Measurements from ENCODE around the gene ELOA2. TPM values are rescaled to one million over a fixed set of nuclear protein-coding genes. Genes with fewer than 3 reads are reported as not detected.

ELOA2 gene
- total and polyA plus RNA-seq, 4 donors: not detected

DNA sequence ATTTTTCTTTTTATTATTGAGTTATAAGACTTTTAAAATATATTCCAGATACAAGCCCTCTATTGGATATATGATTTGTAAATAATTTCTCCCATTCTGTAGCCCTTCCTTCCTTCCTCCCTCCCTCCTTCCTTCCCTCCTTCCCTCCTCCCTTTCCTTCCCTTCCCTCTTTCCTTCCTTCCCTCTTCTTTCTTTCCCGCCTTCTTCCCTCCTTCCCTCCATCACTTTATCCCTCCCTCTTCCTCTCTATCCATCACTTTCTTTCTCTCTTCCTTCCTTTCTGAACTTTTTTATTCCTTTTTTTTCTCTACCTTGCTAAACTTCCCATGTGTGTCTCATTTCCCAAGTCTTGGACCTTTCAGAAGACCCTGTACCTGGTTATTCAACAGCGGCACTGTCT is 45.5 kb upstream of the ELOA2 start:
- no peak for DNase-seq (ENCODE audit: low spot score)
- no peaks in the 10 kb centered on the region for H3K27me3 ChIP-seq (ENCODE audit: control insufficient read depth in 4 of 4, insufficient read depth in 4 of 4, low read length in 3 of 4)
- no peak overlapping the region for H3K4me3 ChIP-seq (ENCODE audit: low read depth in 1 of 3, low read length in 3 of 3)
- H3K9ac ChIP-seq (ENCODE audit: low read depth in 1 of 2, low read length in 2 of 2): no peak overlapping the region
- no peak for TF ChIP-seq ZBTB33 (IDR thresholded peaks at IDR 0.05)
- no peak for TF ChIP-seq JUND (IDR thresholded peaks at IDR 0.05)
- no peak for TF ChIP-seq HNF4A (conservative IDR thresholded peaks at IDR 0.05)
- no peak for TF ChIP-seq FOXA1 (IDR thresholded peaks at IDR 0.05)
- TF ChIP-seq NR2F2 (IDR thresholded peaks at IDR 0.05): no peak
- no peak for TF ChIP-seq SP1 (IDR thresholded peaks at IDR 0.05)
- TF ChIP-seq YY1 (IDR thresholded peaks at IDR 0.05): no peak
- TF ChIP-seq RAD21 (IDR thresholded peaks at IDR 0.05): no peak
- no peaks in the 10 kb centered on the region for H3K9me3 ChIP-seq (ENCODE audit: control insufficient read depth in 4 of 4, low read length in 3 of 4)
- no peak overlapping the region for H3K27ac ChIP-seq (ENCODE audit: low read depth in 1 of 2, low read length in 2 of 2)
- no peaks in the 10 kb centered on the region for H3K4me1 ChIP-seq (ENCODE audit: control insufficient read depth in 4 of 4, insufficient read depth in 4 of 4, low read length in 3 of 4)
- WGBS: 99% methylated on average over 2 of the region's 2 CpGs
- H3K36me3 ChIP-seq (ENCODE audit: control insufficient read depth in 4 of 4, insufficient read depth in 3 of 4, low read depth in 1 of 4, low read length in 3 of 4): peaks cover 0 to 3% (median 0%) of the 10 kb centered on the region in 4 donors

- TF ChIP-seq ATF3 (IDR thresholded peaks at IDR 0.05): no peak
- no peak for TF ChIP-seq NR2F2 (IDR thresholded peaks at IDR 0.05)
- no peak for TF ChIP-seq YY1 (IDR thresholded peaks at IDR 0.05)
- no peak for TF ChIP-seq FOXA2 (IDR thresholded peaks at IDR 0.05)
- TF ChIP-seq HNF4G (IDR thresholded peaks at IDR 0.05): no peak
- no peak for TF ChIP-seq EGR1 (IDR thresholded peaks at IDR 0.05; ENCODE audit: low read depth in 2 of 2)
- no peak for TF ChIP-seq RAD21 (IDR thresholded peaks at IDR 0.05)
- no peak for TF ChIP-seq GABPA (IDR thresholded peaks at IDR 0.05 in 1 of 2, conservative IDR thresholded peaks at IDR 0.05 in 1 of 2)
- TF ChIP-seq, protein P1, sequence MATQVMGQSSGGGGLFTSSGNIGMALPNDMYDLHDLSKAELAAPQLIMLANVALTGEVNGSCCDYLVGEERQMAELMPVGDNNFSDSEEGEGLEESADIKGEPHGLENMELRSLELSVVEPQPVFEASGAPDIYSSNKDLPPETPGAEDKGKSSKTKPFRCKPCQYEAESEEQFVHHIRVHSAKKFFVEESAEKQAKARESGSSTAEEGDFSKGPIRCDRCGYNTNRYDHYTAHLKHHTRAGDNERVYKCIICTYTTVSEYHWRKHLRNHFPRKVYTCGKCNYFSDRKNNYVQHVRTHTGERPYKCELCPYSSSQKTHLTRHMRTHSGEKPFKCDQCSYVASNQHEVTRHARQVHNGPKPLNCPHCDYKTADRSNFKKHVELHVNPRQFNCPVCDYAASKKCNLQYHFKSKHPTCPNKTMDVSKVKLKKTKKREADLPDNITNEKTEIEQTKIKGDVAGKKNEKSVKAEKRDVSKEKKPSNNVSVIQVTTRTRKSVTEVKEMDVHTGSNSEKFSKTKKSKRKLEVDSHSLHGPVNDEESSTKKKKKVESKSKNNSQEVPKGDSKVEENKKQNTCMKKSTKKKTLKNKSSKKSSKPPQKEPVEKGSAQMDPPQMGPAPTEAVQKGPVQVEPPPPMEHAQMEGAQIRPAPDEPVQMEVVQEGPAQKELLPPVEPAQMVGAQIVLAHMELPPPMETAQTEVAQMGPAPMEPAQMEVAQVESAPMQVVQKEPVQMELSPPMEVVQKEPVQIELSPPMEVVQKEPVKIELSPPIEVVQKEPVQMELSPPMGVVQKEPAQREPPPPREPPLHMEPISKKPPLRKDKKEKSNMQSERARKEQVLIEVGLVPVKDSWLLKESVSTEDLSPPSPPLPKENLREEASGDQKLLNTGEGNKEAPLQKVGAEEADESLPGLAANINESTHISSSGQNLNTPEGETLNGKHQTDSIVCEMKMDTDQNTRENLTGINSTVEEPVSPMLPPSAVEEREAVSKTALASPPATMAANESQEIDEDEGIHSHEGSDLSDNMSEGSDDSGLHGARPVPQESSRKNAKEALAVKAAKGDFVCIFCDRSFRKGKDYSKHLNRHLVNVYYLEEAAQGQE (IDR thresholded peaks at IDR 0.05): no peak
- no peak for TF ChIP-seq FOXA1 (IDR thresholded peaks at IDR 0.05)
- no peak for TF ChIP-seq TAF1 (conservative IDR thresholded peaks at IDR 0.05)
- no peak for TF ChIP-seq RXRA (IDR thresholded peaks at IDR 0.05)
- TF ChIP-seq ZBTB33 (IDR thresholded peaks at IDR 0.05): no peak
- no peak for TF ChIP-seq JUND (IDR thresholded peaks at IDR 0.05)
- no peak for TF ChIP-seq HNF4A (conservative IDR thresholded peaks at IDR 0.05)
- no peak for TF ChIP-seq CTCF (IDR thresholded peaks at IDR 0.05; ENCODE audit: low read depth, low read length, missing input control)
- TF ChIP-seq MAX (IDR thresholded peaks at IDR 0.05): no peak
- TF ChIP-seq SP1 (IDR thresholded peaks at IDR 0.05): no peak
- no peak for DNase-seq (ENCODE audit: low spot score)
- Histone ChIP-seq H3K27me3 (ENCODE audit: control insufficient read depth in 4 of 4, insufficient read depth in 4 of 4, low read length in 3 of 4) (no peaks in the 10 kb centered on the region), H3K9ac (ENCODE audit: low read depth in 1 of 2, low read length in 2 of 2) (no peak overlapping the region), H3K4me3 (ENCODE audit: low read depth in 1 of 3, low read length in 3 of 3) (no peak overlapping the region), H3K36me3 (ENCODE audit: control insufficient read depth in 4 of 4, insufficient read depth in 3 of 4, low read depth in 1 of 4, low read length in 3 of 4) (no peaks in the 10 kb centered on the region), H3K27ac (ENCODE audit: low read depth in 1 of 2, low read length in 2 of 2) (no peak overlapping the region), H3K9me3 (ENCODE audit: control insufficient read depth in 4 of 4, low read length in 3 of 4) (no peaks in the 10 kb centered on the region), H3K4me1 (ENCODE audit: control insufficient read depth in 4 of 4, insufficient read depth in 4 of 4, low read length in 3 of 4) (no peaks in the 10 kb centered on the region)
- WGBS: 97% methylated on average over 7 of the region's 7 CpGs
These were observed 41.7 kb upstream of the ELOA2 start for GRCh38 chr18:47077111-47077510.

All from liver (tissue), 9 donors.